Panc1 (cell line): ENCODE results near the gene SMARCB1. TPM values are rescaled to one million over a fixed set of nuclear protein-coding genes. Genes with fewer than 3 reads are reported as not detected.
A peak's percentile ranks its signal among the peaks of the same experiment; 100 is the strongest.

ENCODE experiments used
- ATAC-seq: fragments of 200-7000 bp; cut with Tn5 transposase; 2 replicates; pipeline ENCODE4 v1.9.1; 2020; ENCODE audit warnings: mild to moderate bottlenecking, moderate library complexity
- BruUV-seq: library from RNA; stranded (reverse); fragments of 400-500 nt; replicated peaks from 2 replicates; lab custom pipeline; 2021; lab: Mats Ljungman, UMichigan
- CTCF ChIA-PET: fragments of 300-600 bp; sonication (Branson Sonifier 250); formaldehyde crosslinking; loops from one replicate; lab custom pipeline; 2022; ENCODE audit warnings: antibody characterized with exemption; lab: Charles Lee
- POLR2A ChIA-PET: fragments of 300-600 bp; sonication (Branson Sonifier 250); formaldehyde crosslinking; loops from one replicate; lab custom pipeline; 2022; ENCODE audit warnings: antibody characterized with exemption; lab: Charles Lee
- DNase-seq: peaks from one replicate; pipeline ENCODE4 v3.0.0-alpha.2; 2010; ENCODE audit warnings: low read depth, low spot score
- H3K27ac ChIP-seq: 2 replicates; pipeline ENCODE4 v1.5.1; 2011; ENCODE audit warnings: mild to moderate bottlenecking, low read length, inconsistent platforms
- H3K27me3 ChIP-seq: fragments of 200-500 bp; sonication (Bioruptor generic); 2 replicates; pipeline ENCODE4 v1.6.0; 2014; ENCODE audit warnings: low read length, inconsistent platforms; ENCODE audit not compliant: control insufficient read depth, insufficient read depth
- H3K36me3 ChIP-seq: fragments of 200-500 bp; sonication (Bioruptor generic); 2 replicates; pipeline ENCODE4 v1.5.1; 2014; ENCODE audit warnings: inconsistent platforms, mild to moderate bottlenecking, low read length, moderate library complexity; ENCODE audit not compliant: control insufficient read depth, insufficient read depth
- H3K4me1 ChIP-seq: 2 replicates; pipeline ENCODE4 v1.5.1; 2011; ENCODE audit warnings: inconsistent platforms, mild to moderate bottlenecking, low read length, moderate library complexity; ENCODE audit not compliant: control insufficient read depth, insufficient read depth
- H3K4me3 ChIP-seq, 2 experiments: 2 replicates each; pipeline ENCODE4 v1.5.1; 2011 to 2012; ENCODE audit warnings: low read depth in 2 of 2, low read length in 2 of 2, mild to moderate bottlenecking in 2 of 2, inconsistent platforms in 1 of 2, moderate library complexity in 1 of 2
- H3K9me3 ChIP-seq: fragments of 200-500 bp; sonication (Bioruptor generic); 2 replicates; pipeline ENCODE4 v1.5.1; 2014; ENCODE audit warnings: low read depth, mild to moderate bottlenecking, inconsistent platforms, low read length, moderate library complexity; ENCODE audit not compliant: control insufficient read depth, insufficient read depth
- POLR2AphosphoS5 ChIP-seq: IDR thresholded peaks from 2 replicates; pipeline ENCODE4 v1.6.1; 2012; ENCODE audit warnings: mild to moderate bottlenecking, low read depth, low read length, moderate library complexity
- SIN3A ChIP-seq: IDR thresholded peaks from 2 replicates; pipeline ENCODE4 v1.6.1; 2012; ENCODE audit warnings: low read depth, mild to moderate bottlenecking, low read length, moderate library complexity, borderline replicate concordance; ENCODE audit not compliant: insufficient read depth
- TCF7L2 ChIP-seq: IDR thresholded peaks from 2 replicates; pipeline ENCODE4 v1.6.1; 2011; ENCODE audit warnings: mild to moderate bottlenecking, low read depth, low read length, inconsistent platforms
- in situ Hi-C: cut with HindIII; loops from 2 replicates; pipeline ENCODE4 v1.10.0; 2016; ENCODE audit warnings: low sequenced_read_pairs, low pct_unique_long_range_greater_than_20kb
- intact Hi-C: fragments of 100-400 bp; cut with micrococcal nuclease; formaldehyde crosslinking; loops from one replicate; pipeline ENCODE4 v1.10.0; 2022; ENCODE audit not compliant: unreplicated experiment
- total RNA-seq: library from RNA; stranded (reverse); gene quantifications from one replicate; pipeline ENCODE4 v1.2.1, GENCODE V29; 2021; ENCODE audit not compliant: unreplicated experiment
- TF ChIP-seq, protein P1 (sequence below): fragments of 450-650 bp; IDR thresholded peaks from 2 replicates; pipeline ENCODE4 v1.5.1; 2017; ENCODE audit warnings: mild to moderate bottlenecking
- TF ChIP-seq, protein P2 (sequence below), 2 experiments: IDR thresholded peaks; 2 replicates each; pipeline ENCODE4 v1.6.1; 2011 to 2012; ENCODE audit warnings: low read depth in 2 of 2, control low read depth in 1 of 2, low read length in 1 of 2, mild to moderate bottlenecking in 1 of 2, moderate library complexity in 1 of 2; ENCODE audit not compliant: insufficient read depth in 1 of 2

The SMARCB1 gene
- total RNA-seq, 1 experiment from 2014 or later, result 70.2 TPM

DNA sequence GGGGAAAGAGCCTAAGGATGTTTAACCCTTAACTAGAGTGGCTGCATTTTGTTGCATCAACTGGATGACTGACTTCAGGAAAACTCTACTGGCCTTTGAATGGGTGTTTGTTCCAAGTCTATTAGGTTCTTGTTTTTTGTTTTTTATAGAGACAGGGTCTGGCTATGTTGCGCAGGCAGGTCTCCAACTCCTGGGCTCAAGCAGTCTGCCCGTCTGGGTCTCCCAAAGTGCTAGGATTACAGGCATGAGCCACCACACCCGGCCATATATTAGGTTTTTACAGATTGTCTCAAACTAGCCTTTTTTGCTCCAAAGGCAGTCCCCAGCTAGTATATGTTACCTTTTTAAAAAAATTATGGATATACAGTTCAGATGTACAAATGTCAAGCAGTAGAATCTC, 1.1 kb downstream of the SMARCB1 start:
- in situ Hi-C loops, result no loop called here
- Histone ChIP-seq H3K27ac (peak overlapping the region; percentile 81), H3K4me1 (peaks cover 4% of the 10 kb centered on the region; the same call in 1 of the 2 replicates), H3K9me3 (no peaks in the 10 kb centered on the region), H3K36me3 (no peaks in the 10 kb centered on the region), H3K27me3 (no peaks in the 10 kb centered on the region), H3K4me3 (peak overlapping the region; percentile 83 to 87)
- CTCF ChIA-PET, result no interaction called here
- BruUV-seq, result TSS peak; percentile 81
- no peak for TF ChIP-seq POLR2AphosphoS5
- TF ChIP-seq, protein P1, sequence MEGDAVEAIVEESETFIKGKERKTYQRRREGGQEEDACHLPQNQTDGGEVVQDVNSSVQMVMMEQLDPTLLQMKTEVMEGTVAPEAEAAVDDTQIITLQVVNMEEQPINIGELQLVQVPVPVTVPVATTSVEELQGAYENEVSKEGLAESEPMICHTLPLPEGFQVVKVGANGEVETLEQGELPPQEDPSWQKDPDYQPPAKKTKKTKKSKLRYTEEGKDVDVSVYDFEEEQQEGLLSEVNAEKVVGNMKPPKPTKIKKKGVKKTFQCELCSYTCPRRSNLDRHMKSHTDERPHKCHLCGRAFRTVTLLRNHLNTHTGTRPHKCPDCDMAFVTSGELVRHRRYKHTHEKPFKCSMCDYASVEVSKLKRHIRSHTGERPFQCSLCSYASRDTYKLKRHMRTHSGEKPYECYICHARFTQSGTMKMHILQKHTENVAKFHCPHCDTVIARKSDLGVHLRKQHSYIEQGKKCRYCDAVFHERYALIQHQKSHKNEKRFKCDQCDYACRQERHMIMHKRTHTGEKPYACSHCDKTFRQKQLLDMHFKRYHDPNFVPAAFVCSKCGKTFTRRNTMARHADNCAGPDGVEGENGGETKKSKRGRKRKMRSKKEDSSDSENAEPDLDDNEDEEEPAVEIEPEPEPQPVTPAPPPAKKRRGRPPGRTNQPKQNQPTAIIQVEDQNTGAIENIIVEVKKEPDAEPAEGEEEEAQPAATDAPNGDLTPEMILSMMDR, result no peak
- intact Hi-C loops, result no loop called here
- no peak for ATAC-seq
- POLR2A ChIA-PET, result interaction anchor here (0.6 to 1.3 kb wide), 2 partner anchors 13 to 453 kb away, joined by 3 to 4 read pairs; no protein-coding TSS in a partner anchor
- DNase-seq, result no peak

DNA sequence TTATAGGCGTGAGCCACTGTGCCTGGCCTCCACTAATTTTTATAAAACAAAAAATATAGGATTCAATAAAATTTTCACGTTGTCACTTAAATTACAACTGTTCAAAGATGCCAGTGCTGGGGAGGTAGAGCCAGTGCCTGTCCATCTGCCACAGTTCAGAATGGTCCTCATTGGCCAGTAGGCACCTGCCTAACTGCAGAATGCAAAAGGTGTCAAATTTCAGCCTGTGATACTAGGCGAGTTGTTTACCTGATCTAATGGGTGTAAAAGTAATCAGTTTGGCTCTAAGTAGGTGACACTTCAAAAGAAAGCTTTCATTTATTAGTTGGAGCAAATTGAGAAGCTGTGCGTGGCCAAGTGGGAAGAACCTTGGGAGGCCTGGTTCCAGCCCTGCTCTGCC, 2.4 kb downstream of the SMARCB1 start:
- BruUV-seq, result no TSS peak
- intact Hi-C loops (no loop called here), in situ Hi-C loops (no loop called here)
- ChIA-PET POLR2A (no interaction called here), CTCF (no interaction called here)
- no peaks in the 10 kb centered on the region for H3K9me3 ChIP-seq
- H3K27me3 ChIP-seq, result no peaks in the 10 kb centered on the region
- TF ChIP-seq, protein P2, sequence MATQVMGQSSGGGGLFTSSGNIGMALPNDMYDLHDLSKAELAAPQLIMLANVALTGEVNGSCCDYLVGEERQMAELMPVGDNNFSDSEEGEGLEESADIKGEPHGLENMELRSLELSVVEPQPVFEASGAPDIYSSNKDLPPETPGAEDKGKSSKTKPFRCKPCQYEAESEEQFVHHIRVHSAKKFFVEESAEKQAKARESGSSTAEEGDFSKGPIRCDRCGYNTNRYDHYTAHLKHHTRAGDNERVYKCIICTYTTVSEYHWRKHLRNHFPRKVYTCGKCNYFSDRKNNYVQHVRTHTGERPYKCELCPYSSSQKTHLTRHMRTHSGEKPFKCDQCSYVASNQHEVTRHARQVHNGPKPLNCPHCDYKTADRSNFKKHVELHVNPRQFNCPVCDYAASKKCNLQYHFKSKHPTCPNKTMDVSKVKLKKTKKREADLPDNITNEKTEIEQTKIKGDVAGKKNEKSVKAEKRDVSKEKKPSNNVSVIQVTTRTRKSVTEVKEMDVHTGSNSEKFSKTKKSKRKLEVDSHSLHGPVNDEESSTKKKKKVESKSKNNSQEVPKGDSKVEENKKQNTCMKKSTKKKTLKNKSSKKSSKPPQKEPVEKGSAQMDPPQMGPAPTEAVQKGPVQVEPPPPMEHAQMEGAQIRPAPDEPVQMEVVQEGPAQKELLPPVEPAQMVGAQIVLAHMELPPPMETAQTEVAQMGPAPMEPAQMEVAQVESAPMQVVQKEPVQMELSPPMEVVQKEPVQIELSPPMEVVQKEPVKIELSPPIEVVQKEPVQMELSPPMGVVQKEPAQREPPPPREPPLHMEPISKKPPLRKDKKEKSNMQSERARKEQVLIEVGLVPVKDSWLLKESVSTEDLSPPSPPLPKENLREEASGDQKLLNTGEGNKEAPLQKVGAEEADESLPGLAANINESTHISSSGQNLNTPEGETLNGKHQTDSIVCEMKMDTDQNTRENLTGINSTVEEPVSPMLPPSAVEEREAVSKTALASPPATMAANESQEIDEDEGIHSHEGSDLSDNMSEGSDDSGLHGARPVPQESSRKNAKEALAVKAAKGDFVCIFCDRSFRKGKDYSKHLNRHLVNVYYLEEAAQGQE (IDR thresholded peaks at IDR 0.05; ENCODE audit: insufficient read depth in 1 of 2, low read depth in 2 of 2, low read length in 1 of 2), result no peak
- TF ChIP-seq SIN3A (no peak), TCF7L2 (no peak), POLR2AphosphoS5 (no peak)
- TF ChIP-seq, protein P1, result no peak
- no peak overlapping the region for H3K4me3 ChIP-seq
- no peaks in the 10 kb centered on the region for H3K36me3 ChIP-seq
- H3K4me1 ChIP-seq, result peaks cover 4% of the 10 kb centered on the region; the same call in 1 of the 2 replicates
- DNase-seq (no peak), ATAC-seq (no peak)
- no peak overlapping the region for H3K27ac ChIP-seq
